OCI-LY7 (cell line): ENCODE results near the gene STK32C.

ENCODE experiments used
- EZH2phosphoT487 ChIP-seq: fragments of 200-600 bp; sonication (generic); IDR thresholded peaks from 2 replicates; pipeline ENCODE4 v1.6.1; 2018; ENCODE audit warnings: low read depth, borderline replicate concordance, mild to moderate bottlenecking, mixed run types, antibody characterized with exemption, low read length, moderate library complexity, mixed read lengths
- TF ChIP-seq, protein P1 (sequence below): fragments of 200-600 bp; sonication (generic); conservative IDR thresholded peaks from 2 replicates; pipeline ENCODE4 v1.5.1; 2014; ENCODE audit warnings: mild to moderate bottlenecking, antibody characterized with exemption, low read length, moderate library complexity, mixed read lengths

DNA sequence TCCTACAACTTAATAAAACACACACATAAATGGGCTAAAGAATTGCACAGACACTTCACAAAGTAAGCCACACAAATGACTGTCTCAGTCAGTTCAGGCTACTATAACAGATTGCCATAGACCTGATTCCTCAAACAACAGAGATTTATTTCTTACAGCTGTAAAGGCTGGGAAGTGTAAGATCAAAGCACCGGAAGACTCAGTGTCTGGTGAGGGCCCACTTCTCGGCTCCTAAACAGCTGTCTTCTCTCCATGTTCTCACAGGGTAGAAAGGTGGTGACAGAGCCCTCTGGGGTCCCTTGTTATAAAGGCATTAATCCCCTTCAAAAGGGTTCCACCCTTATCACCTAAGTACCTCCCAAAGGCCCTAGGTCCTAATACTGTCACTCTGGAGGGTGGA, 18.3 kb downstream of the STK32C start:
- TF ChIP-seq, protein P1, sequence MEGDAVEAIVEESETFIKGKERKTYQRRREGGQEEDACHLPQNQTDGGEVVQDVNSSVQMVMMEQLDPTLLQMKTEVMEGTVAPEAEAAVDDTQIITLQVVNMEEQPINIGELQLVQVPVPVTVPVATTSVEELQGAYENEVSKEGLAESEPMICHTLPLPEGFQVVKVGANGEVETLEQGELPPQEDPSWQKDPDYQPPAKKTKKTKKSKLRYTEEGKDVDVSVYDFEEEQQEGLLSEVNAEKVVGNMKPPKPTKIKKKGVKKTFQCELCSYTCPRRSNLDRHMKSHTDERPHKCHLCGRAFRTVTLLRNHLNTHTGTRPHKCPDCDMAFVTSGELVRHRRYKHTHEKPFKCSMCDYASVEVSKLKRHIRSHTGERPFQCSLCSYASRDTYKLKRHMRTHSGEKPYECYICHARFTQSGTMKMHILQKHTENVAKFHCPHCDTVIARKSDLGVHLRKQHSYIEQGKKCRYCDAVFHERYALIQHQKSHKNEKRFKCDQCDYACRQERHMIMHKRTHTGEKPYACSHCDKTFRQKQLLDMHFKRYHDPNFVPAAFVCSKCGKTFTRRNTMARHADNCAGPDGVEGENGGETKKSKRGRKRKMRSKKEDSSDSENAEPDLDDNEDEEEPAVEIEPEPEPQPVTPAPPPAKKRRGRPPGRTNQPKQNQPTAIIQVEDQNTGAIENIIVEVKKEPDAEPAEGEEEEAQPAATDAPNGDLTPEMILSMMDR, result no peak
- TF ChIP-seq EZH2phosphoT487, result no peak
